Inflammatory macrophage treated with lipopolysaccharide for 1 hour (primary cell): ENCODE data around the gene ZMIZ2.
"Not testable (repeated sequence)": the region's sequence is repeated elsewhere in the genome, so short reads cannot be mapped to it uniquely, and the experiment has no call there.

ENCODE experiments used
- DNase-seq, 2 donors: peaks; one replicate each; pipeline ENCODE4 v3.0.0-alpha.2; 2020 to 2022

The ZMIZ2 gene

DNA sequence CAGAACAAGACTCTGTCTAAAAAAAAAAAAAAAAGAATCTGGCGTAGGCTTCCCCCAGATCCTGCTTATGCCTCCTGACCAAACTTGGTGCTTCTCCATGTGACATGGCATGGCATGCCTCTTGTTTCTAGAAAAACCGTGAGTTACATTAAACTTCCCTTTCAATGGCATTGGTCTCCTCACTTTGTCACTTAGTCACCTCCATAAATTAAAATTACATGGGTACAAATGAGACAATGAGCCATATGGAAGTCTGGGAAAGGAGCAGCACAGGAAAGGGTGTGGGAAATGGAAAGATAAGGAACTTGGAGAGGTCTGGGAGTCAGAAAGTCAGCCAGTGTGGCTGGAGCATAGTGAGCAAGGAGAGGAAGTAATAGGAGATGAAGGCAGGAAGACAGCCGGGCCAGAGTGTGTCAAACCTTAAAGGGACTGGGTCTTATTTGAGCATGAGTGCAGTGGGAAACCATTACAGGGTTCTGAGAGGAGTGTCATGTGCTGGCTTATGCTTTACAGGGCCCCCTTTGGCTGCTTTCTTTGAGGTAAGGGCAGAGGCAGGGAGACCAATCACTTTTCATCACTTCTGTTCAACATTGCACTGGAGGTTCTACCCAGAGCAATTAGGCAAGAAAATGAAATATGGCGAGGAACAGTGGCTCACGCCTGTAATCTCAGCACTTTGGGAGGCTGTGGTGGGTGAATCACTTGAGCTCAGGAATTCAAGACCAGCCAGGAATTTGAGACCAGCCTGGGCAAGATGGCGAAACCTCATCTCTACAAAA is 21.3 kb upstream of the ZMIZ2 start:
- DNase-seq = peak; percentile 30 to 51

- no peak for DNase-seq
Measured at GRCh38 chr7:44727937-44728262, 20.7 kb upstream of the ZMIZ2 start.

DNA sequence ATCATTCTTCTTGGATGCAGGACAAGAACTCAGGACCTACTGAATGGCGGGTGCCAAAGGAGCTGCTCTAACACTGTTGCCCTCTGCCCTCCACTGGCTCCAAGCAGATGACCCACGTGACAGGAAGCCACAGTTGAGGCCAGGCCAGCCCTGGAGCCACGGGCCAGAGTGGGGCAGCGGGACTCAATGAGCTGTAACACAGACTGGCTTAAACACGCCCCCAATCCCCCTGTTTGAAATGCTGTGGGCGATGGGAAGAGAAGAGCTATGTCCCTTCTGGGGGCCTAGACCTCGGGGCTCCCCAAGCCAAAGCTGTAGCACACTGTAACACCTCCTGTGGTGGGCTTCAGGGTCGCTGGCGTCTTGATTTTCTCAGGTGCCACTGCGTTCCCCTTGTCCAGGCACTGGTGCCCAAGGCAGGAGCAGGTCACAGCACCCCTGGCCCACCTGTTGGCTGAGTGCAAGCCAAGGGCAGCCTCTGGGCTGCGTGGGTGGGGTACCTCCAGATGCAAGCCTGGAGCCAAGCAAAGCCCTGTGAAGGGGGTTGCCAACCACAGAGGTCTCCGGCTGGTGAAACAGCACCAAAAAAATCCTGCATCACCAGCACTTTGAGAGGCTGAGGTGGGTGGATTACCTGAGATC is 18.6 kb upstream of the ZMIZ2 start:
- no peak for DNase-seq

DNA sequence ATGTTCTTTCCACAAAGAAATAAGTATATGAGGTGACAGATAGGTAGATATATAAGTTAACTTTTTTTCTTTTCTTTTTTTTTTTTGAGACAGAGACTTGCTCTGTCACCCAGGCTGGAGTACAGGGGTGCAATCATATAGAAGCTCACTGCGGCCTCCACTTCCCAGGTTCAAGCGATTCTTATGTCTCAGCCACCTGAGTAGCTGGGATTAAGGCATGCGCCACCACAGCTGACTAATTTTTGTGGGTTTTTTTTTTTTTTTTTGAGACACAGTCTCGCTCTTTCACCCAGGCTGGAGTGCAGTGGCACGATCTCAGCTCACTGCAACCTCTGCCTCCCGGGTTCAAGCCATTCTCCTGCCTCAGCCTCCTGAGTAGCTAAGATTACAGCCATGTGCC is 15.7 kb upstream of the ZMIZ2 start:
- DNase-seq = not testable (repeated sequence)

DNA sequence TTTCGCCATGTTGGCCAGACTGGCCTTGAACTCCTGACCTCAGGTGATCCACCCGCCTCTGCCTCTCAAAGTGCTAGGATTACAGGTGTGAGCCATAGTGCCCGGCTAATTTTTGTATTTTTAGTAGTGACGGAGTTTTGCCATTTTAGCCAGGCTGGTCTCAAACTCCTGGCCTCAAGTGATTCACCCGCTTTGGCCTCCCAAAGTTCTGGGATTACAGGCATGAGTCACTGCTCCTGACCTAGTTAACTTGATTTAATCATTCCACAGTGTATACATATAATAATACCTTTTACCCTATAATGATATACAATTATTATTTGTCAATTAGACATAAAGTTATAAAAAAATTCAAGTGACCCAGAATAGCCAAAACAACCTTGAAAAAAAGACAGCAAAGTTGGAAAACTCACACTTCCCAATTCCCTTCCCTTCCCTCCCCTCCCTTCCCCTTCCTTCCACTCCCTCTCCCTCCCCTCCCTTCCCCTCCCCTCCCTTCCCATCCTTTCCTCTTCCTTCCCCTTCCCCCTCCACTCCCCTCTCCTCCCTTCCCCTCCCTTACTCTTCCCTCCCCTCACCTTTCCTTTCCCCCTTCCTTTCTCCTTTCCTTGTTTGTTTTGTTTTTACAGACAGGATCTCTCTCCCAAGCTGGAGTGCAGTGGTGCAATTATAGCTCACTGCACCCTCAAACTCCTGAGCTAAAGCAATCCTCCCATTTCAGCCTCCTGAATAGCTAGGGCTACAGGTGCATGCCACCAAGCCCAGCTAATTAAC is 14.8 kb upstream of the ZMIZ2 start:
- DNase-seq = no peak

DNA sequence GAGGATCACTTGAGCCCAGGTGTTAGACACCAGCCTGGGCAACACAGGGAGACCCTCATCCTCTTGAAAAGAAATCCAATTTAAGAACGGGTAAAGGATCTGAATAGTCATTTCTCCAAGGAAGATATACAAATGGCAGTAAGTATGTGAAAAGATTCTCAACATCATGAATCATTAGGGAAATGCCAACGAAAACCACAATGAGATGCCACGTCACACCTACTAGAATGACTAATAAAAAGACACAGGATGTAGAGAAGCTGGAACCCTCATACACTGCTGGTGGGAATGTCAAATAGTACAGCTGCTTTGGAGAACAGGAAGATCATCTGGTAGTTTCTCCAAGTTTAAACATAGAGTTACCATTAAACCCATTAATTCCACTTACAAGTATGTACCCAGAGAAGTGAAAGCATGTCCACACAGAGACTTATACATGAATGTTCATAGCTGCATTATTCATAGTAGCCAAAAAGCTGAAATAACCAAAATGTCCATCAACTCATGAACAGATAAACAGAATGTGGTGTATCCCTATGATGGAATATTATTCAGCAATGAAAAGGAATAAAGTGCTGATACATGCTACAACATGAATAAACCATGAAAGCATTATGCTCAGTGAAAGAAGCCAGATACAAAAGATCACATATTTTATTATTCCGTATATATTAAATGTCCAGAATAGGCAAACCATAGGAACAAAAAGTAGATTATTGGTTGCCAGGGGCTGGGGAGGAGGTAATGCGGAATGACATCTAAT is 13.1 kb upstream of the ZMIZ2 start:
- DNase-seq = peak; percentile 91 to 94

DNA sequence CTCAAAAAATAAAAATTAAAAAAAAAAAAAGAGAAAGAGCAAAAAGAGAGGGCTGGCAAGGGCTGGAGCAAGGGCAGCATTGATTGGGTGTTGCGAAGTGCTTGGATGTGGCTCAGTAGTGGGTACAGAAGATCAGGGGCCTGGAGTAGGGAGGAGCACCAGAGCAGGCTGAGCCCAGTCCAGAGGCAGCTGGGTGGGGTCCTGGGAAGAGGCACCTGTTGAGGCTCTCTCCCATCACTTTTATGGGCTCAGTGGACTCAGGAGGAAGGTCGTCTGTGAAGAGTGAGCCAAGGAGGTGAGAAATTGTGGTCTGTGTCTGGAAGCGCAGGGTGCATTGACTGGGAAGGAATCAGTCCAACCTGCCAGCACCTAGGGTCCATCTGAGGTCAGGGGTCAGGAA is 11.8 kb upstream of the ZMIZ2 start:
- DNase-seq = no peak

DNA sequence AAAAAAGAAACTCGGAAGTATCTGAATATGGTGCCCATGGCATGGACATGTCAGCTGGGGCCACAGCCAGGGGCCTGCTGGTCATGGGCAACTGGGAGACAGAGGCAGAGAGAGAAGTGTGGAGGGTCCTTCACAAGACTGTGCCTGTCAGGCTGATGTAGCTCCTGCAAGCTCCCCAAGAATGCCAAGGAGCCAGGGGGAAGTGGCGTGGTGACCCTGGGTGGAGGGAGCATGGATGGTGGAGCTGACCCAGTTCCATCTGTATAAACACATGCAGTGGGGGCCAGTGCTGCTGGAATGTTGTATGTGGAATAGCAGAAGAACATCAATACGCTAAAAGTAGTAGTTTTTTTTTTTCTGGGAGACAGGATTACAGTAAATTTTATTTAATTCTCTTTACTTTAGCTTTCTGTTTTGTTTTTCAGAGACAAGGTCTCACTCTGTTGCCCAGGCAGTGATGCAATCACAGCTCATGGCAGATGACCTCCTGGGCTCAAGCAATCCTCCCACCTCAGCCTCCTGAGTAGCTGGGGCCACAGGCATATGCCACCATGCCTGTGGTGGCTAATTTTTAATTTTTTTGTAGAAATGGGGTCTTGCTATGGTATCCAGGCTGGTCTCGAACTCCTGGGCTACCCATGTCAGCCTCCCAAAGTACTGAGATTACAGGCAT is 10.5 kb upstream of the ZMIZ2 start:
- DNase-seq = peak; percentile 20 to 70

DNA sequence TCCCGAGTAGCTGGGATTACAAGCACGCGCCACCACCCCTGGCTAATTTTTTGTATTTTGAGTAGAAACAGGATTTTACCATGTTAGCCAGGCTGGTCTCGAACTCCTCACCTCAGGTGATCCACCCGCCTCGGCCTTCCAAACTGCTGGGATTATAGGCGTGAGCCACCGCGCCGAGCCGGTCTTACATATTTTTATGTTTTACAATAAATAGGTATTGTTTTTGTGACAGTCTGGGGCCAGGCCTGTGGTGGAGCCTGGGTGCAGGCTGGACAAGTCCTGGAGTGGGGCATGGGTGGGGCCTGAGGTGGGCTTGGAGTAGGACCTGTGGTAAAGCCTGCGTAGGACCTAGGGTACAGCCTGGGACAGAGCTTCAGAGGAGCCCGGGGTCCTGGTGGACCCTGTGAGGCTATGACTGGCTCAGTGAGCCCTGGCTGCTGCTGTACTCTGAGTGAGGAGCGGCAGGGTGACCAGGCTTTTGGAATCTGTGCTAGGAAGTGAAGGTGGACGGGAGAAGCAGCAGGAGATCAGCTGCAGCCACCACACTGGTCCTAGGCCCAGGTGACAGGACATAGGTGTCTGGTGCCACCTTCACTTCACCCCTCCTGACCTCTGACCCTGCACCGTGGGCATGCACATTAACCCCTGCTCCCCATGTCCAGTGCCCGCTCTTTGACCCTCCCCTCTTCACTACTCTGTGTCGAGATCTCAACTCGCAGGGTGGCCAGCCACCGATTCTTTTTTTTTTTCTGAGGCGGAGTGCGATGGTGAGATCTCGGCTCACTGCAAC is 9.6 kb upstream of the ZMIZ2 start:
- no peak for DNase-seq

DNA sequence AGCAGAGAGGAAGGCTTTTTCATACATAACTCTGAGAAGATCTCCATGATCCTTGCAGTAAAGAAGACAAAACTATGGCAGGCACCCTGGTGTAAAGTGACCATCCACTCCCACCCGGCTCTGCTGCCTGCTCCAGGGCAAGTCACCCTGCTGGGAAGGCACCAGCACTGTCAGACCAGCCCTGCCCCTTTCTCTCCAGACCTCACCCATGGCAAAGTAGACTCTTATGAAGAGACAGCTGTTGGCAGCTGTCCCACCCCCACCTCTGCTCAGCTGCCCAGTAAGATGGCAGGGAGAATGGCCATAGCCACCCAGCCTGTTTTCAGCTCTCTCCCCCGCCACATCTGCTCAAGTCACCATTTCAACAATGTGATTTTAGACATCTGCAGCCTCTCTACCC is 8.6 kb upstream of the ZMIZ2 start:
- no peak for DNase-seq

DNA sequence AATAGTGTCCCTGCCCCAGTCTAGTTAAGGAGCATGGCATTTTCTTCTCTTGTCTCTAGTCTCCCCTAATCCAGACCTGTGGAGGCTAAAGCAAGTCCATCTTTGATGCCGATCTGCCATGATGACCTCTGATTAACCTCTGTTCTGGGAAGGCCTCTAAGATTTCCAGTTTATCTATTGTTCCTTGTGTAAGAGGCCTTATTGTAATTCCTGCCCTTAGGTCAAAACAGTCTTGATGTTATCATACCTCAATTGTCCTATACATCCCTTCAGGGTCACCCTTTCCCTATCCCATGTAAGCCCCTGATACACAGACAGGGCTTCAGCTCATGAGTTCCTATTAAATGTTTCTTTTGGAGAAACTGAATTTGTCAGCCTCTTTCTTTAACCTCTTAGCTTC is 4.9 kb upstream of the ZMIZ2 start:
- DNase-seq = no peak

DNA sequence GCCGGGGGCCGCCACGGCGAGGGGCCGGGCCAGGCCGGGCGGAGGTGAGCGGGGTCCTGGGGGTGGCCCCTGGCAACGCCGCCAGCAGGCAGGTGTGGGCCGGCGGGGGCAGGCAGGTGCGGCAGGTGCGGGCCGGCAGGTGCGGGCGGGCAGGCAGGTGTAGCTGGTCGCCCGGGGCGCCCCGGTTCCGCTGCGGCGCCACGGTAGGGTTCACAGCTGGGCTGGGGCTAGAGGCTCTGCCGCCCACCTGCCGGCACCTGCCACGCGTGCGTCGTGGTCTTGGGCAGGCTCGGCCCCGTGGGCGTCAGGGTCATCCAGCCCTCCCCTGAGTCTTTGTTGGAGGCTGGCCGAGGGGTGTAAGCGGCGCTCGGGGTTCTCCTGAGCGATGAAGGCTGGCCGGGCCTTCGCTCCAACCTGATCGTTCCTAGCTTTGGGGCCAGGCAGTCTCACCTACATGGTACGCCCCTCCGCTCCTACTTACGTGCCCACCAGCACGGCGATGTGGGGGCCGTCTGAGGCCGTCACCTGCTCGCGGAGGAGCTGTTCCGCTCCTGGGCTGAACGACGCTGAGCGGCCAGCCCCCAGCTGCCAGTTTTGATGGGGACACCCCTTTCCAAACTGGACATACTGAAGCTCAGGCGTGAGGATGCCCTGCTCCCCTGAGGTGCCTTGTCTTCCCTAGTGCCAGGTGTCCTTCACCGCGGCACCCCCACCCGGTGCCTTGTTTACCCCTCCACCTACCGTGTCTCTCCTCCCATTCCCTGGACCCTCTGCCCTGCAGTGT is 493 bp downstream of the ZMIZ2 start:
- no peak for DNase-seq

- DNase-seq = no peak
Measured at GRCh38 chr7:44749992-44750391, 1.3 kb downstream of the ZMIZ2 start.

GRCh38 chr7:44750424-44750823 is 1.8 kb downstream of the ZMIZ2 start:
- DNase-seq = no peak

GRCh38 chr7:44750921-44751571 is 2.4 kb downstream of the ZMIZ2 start:
- DNase-seq = peak; percentile 68 to 85

- DNase-seq = no peak
Measured at GRCh38 chr7:44752822-44753221, 4.2 kb downstream of the ZMIZ2 start.

DNA sequence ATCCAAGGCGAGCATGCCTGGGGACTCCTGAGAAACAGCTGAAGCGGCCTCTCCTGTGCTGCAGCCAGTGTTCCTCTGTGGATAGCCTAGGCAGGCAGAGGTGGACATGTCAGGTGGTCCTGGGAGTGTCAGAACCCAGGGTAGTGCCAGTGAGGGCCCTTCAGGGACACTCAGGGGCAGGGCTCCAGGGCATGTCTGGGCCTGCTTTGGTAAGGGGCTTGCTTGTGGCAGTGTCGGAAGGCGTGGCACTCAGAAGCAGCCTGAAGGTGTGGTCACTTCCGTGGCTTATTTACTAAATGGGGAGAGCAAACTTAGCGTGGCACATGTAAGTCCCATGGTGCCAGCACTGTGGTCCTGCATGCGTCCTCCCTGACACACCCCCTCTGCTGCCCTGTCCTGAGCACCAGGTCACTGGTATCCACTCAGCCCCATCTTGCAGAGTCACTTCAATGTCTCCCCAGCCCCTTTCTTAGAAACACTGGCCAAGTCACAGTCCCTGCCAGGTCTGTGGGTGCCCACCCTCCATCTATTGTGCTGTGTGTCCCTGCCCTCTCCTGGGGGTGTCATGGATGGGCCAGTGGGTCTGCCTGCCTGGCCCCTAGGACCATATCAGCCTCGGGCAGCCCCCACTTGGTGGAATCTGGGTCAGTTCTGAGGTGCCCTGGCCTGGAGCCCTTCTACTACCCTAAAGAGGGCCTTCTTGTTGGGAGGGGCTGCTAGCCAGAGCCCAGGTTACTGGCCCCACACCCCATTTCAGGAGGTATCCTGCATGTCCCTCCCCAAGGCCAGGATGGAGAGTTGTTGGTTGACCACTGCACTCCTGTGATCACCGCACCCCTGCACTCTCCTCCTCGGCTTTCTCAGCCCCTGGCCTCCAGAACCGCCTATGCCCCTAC is 6.4 kb downstream of the ZMIZ2 start:
- DNase-seq = no peak

DNA sequence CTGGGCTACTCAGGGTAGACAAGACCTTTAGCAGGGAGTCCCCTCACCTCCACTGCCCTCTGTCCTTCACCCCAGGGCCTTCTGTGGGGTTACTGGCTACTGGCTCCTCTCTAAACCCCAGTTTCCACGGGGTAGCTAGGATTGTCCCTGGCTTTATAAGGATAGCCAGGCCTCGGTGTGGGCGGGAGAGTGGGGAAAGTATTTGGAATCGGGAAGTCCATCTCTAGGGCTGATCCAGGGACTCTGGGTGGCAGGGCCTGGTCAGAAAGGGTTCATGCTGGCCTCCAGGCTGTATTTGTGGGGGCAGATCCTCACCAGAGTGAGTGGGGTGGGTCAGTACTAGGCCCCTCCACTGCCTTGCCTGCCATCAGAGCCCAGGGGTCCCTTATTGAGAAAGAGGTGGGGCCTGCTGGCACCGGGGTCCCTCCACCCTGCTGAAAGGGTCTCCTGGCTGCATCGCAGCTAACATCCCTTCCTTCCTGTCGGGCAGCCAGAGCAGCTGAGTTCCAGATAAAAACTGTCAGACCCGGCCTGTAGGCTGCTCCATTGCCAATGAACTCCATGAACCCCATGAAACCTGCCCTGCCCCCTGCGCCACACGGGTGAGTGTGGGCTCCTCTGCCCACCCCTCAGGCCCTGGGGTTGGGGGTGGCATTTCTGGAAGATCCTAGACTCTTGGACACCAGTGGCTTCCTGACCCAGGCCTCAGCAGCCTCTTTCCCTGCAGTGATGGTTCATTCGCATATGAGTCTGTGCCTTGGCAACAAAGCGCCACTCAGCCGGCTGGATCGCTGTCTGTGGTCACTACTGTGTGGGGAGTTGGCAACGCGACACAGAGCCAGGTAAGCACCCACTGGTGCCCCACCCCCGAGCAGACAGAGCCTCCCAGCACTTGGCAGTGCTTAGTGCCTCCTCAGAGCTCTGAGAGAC is 7.3 kb downstream of the ZMIZ2 start:
- no peak for DNase-seq
